WTC11 (cell line): ENCODE results near the gene ZNF774. TPM values are rescaled to one million over a fixed set of nuclear protein-coding genes. Genes with fewer than 3 reads are reported as not detected.

Experiments
- ATAC-seq: fragments of 200-7000 bp; cut with Tn5 transposase; 2 replicates; pipeline ENCODE4 v1.10.0; 2021; ENCODE audit warnings: mild to moderate bottlenecking, moderate library complexity
- CTCF ChIA-PET: fragments of 300-600 bp; sonication (Branson Sonifier 250); formaldehyde crosslinking; loops from one replicate; lab custom pipeline; 2021; ENCODE audit warnings: antibody characterized with exemption; lab: Charles Lee
- POLR2A ChIA-PET: fragments of 350-600 bp; sonication (Branson Sonifier 250); formaldehyde crosslinking; loops from one replicate; lab custom pipeline; 2021; ENCODE audit warnings: antibody characterized with exemption; lab: Charles Lee
- DNase-seq: peaks from one replicate; pipeline ENCODE4 v3.0.0; 2021; ENCODE audit warnings: low spot score
- H3K27ac Mint-ChIP-seq: 2 replicates; pipeline ENCODE4 v1.8.0; 2021; ENCODE audit warnings: mixed read lengths
- H3K27me3 Mint-ChIP-seq: 2 replicates; pipeline ENCODE4 v1.8.0; 2021; ENCODE audit warnings: low read depth, mild to moderate bottlenecking, moderate library complexity, mixed read lengths
- H3K36me3 Mint-ChIP-seq: 2 replicates; pipeline ENCODE4 v1.8.0; 2021; ENCODE audit warnings: mixed read lengths
- H3K4me1 Mint-ChIP-seq: 2 replicates; pipeline ENCODE4 v1.8.0; 2022; ENCODE audit warnings: mixed read lengths
- H3K4me3 Mint-ChIP-seq: 2 replicates; pipeline ENCODE4 v1.8.0; 2021; ENCODE audit warnings: mild to moderate bottlenecking, moderate library complexity, mixed read lengths
- H3K9me3 Mint-ChIP-seq: 2 replicates; pipeline ENCODE4 v1.8.0; 2021; ENCODE audit warnings: mixed read lengths
- CREB1 ChIP-seq: sonication (generic); formaldehyde crosslinking; IDR thresholded peaks from 2 replicates; pipeline ENCODE4 v1.8.0; 2023; ENCODE audit warnings: mild to moderate bottlenecking, missing genetic modification reagents
- CREM ChIP-seq: sonication (generic); formaldehyde crosslinking; IDR thresholded peaks from 2 replicates; pipeline ENCODE4 v1.8.1; 2022; ENCODE audit warnings: mild to moderate bottlenecking, missing genetic modification reagents, moderate library complexity
- E2F1 ChIP-seq: sonication (generic); formaldehyde crosslinking; IDR thresholded peaks from 2 replicates; pipeline ENCODE4 v1.8.0; 2022; ENCODE audit warnings: mild to moderate bottlenecking, missing genetic modification reagents
- ELF4 ChIP-seq: sonication (generic); formaldehyde crosslinking; IDR thresholded peaks from 2 replicates; pipeline ENCODE4 v1.8.1; 2022; ENCODE audit warnings: low read depth, mild to moderate bottlenecking, moderate library complexity, missing genetic modification reagents
- GABPB1 ChIP-seq: sonication (generic); formaldehyde crosslinking; IDR thresholded peaks from 2 replicates; pipeline ENCODE4 v1.8.1; 2023; ENCODE audit warnings: mild to moderate bottlenecking, missing genetic modification reagents
- GTF2I ChIP-seq: fragments of 250-450 bp; sonication (Bioruptor Pico); conservative IDR thresholded peaks from 2 replicates; pipeline ENCODE4 v1.4.0; 2021; ENCODE audit warnings: mild to moderate bottlenecking
- HMGA2 ChIP-seq: fragments of 250-450 bp; sonication (Bioruptor Pico); IDR thresholded peaks from 2 replicates; pipeline ENCODE4 v1.4.0; 2021; ENCODE audit warnings: mild to moderate bottlenecking, moderate library complexity
- IRF1 ChIP-seq: sonication (generic); formaldehyde crosslinking; IDR thresholded peaks from 2 replicates; pipeline ENCODE4 v1.8.0; 2023; ENCODE audit warnings: missing genetic modification reagents
- KAT7 ChIP-seq: sonication (generic); formaldehyde crosslinking; IDR thresholded peaks from 2 replicates; pipeline ENCODE4 v1.8.1; 2023; ENCODE audit warnings: missing genetic modification reagents, mild to moderate bottlenecking, borderline replicate concordance
- MXD4 ChIP-seq: fragments of 250-450 bp; sonication (Bioruptor Pico); IDR thresholded peaks from 2 replicates; pipeline ENCODE4 v1.8.0; 2021; ENCODE audit warnings: mild to moderate bottlenecking, moderate library complexity, borderline replicate concordance
- NFE2L1 ChIP-seq: sonication (generic); formaldehyde crosslinking; IDR thresholded peaks from 2 replicates; pipeline ENCODE4 v1.8.1; 2023; ENCODE audit warnings: missing genetic modification reagents
- NR1H2 ChIP-seq: sonication (generic); formaldehyde crosslinking; IDR thresholded peaks from 2 replicates; pipeline ENCODE4 v1.9.0; 2021; ENCODE audit warnings: mild to moderate bottlenecking, moderate library complexity, missing genetic modification reagents
- PRDM15 ChIP-seq: sonication (generic); formaldehyde crosslinking; IDR thresholded peaks from 2 replicates; pipeline ENCODE4 v1.8.0; 2022; ENCODE audit warnings: missing genetic modification reagents
- TEAD1 ChIP-seq: sonication (generic); formaldehyde crosslinking; IDR thresholded peaks from 2 replicates; pipeline ENCODE4 v1.8.0; 2022; ENCODE audit warnings: mild to moderate bottlenecking, missing genetic modification reagents
- TP53 ChIP-seq: sonication (generic); formaldehyde crosslinking; IDR thresholded peaks from 2 replicates; pipeline ENCODE4 v1.8.1; 2023; ENCODE audit warnings: mild to moderate bottlenecking, missing genetic modification reagents
- USF2 ChIP-seq: sonication (generic); formaldehyde crosslinking; IDR thresholded peaks from 2 replicates; pipeline ENCODE4 v1.8.1; 2023; ENCODE audit warnings: mild to moderate bottlenecking, missing genetic modification reagents, moderate library complexity
- ZBTB43 ChIP-seq: sonication (generic); formaldehyde crosslinking; IDR thresholded peaks from 2 replicates; pipeline ENCODE4 v1.8.1; 2023; ENCODE audit warnings: mild to moderate bottlenecking, missing genetic modification reagents
- ZNF138 ChIP-seq: sonication (generic); formaldehyde crosslinking; conservative IDR thresholded peaks from 2 replicates; pipeline ENCODE4 v1.8.1; 2022; ENCODE audit warnings: mild to moderate bottlenecking, moderate library complexity, missing genetic modification reagents
- ZNF232 ChIP-seq: sonication (generic); formaldehyde crosslinking; IDR thresholded peaks from 2 replicates; pipeline ENCODE4 v1.8.0; 2022; ENCODE audit warnings: mild to moderate bottlenecking, missing genetic modification reagents
- ZNF317 ChIP-seq: sonication (generic); formaldehyde crosslinking; IDR thresholded peaks from 2 replicates; pipeline ENCODE4 v1.8.1; 2023; ENCODE audit warnings: low read depth, mild to moderate bottlenecking, moderate library complexity, missing genetic modification reagents, borderline replicate concordance
- total RNA-seq: library from RNA; stranded (reverse); gene quantifications from 3 replicates; pipeline ENCODE4 v1.2.3, GENCODE V29; 2021

ZNF774 gene
- total RNA-seq, 1 experiment from 2014 or later: 2.6 TPM

- ATAC-seq: no peak
- Mint-ChIP-seq H3K4me1 (no peaks in the 10 kb centered on the region), H3K36me3 (no peaks in the 10 kb centered on the region), H3K27ac (no peak overlapping the region), H3K27me3 (peaks cover 7% of the 10 kb centered on the region), H3K9me3 (no peaks in the 10 kb centered on the region), H3K4me3 (no peak overlapping the region)
- no peak for TF ChIP-seq ZNF138 (CRISPR knock-in tag)
- no peak for TF ChIP-seq ELF4
- no peak for TF ChIP-seq E2F1 (CRISPR knock-in tag)
- no peak for TF ChIP-seq NFE2L1 (CRISPR knock-in tag)
- no peak for TF ChIP-seq TP53
- TF ChIP-seq GTF2I: no peak
- TF ChIP-seq KAT7: no peak
- TF ChIP-seq MXD4 (CRISPR knock-in tag): no peak
- TF ChIP-seq ZNF232 (CRISPR knock-in tag): no peak
- no peak for TF ChIP-seq ZBTB43 (CRISPR knock-in tag)
- TF ChIP-seq CREB1 (CRISPR knock-in tag): no peak
- TF ChIP-seq IRF1 (CRISPR knock-in tag): no peak
- no peak for TF ChIP-seq GABPB1 (CRISPR knock-in tag)
- TF ChIP-seq USF2 (CRISPR knock-in tag): no peak
- TF ChIP-seq PRDM15: no peak
- TF ChIP-seq TEAD1 (CRISPR knock-in tag): no peak
- TF ChIP-seq CREM (CRISPR knock-in tag): no peak
- TF ChIP-seq ZNF317 (CRISPR knock-in tag): no peak
- no peak for TF ChIP-seq NR1H2 (CRISPR knock-in tag)
- TF ChIP-seq HMGA2 (CRISPR knock-in tag): no peak
- ChIA-PET CTCF (interaction anchor here (0.5 to 1.6 kb wide), 2 partner anchors 10 to 101 kb away, joined by 3 read pairs; no protein-coding TSS in a partner anchor), POLR2A (no interaction called here)
- DNase-seq: no peak
These were observed 2.3 kb upstream of the ZNF774 start for GRCh38 chr15:90349821-90350220.
